HG03064 (cell line): ENCODE results near the gene TTLL1.
"Not testable (repeated sequence)": the region's sequence is repeated elsewhere in the genome, so short reads cannot be mapped to it uniquely, and the experiment has no call there.

ENCODE experiments used
- ATAC-seq: cut with Tn5 transposase; IDR thresholded peaks from one replicate; pipeline ENCODE4 v1.9.1; 2021; ENCODE audit warnings: low read depth; ENCODE audit not compliant: unreplicated experiment

TTLL1 gene

GRCh38 chr22:43078522-43078921 is 10.7 kb downstream of the TTLL1 start:
- no peak for ATAC-seq

GRCh38 chr22:43077121-43077877 is 11.9 kb downstream of the TTLL1 start:
- no peak for ATAC-seq

GRCh38 chr22:43066844-43067385 is 22.3 kb downstream of the TTLL1 start:
- ATAC-seq: no peak

- ATAC-seq: no peak
These were observed 23.1 kb downstream of the TTLL1 start for GRCh38 chr22:43066134-43066533.

GRCh38 chr22:43060183-43060582 is 29.0 kb downstream of the TTLL1 start:
- ATAC-seq: no peak

GRCh38 chr22:43057641-43058040 is 31.6 kb downstream of the TTLL1 start:
- no peak for ATAC-seq

GRCh38 chr22:43053176-43053575 is 36.0 kb downstream of the TTLL1 start:
- no peak for ATAC-seq

GRCh38 chr22:43050995-43051394 is 38.2 kb downstream of the TTLL1 start:
- ATAC-seq: no peak

GRCh38 chr22:43047605-43048004 is 41.6 kb downstream of the TTLL1 start:
- ATAC-seq: no peak

GRCh38 chr22:43044290-43044712 is 44.9 kb downstream of the TTLL1 start:
- ATAC-seq: no peak

- ATAC-seq: no peak
These were observed 47.0 kb downstream of the TTLL1 start for GRCh38 chr22:43042101-43042780.

- no peak for ATAC-seq
These were observed 49.4 kb downstream of the TTLL1 start for GRCh38 chr22:43039800-43040199.

GRCh38 chr22:43038325-43038724 is 50.9 kb downstream of the TTLL1 start:
- no peak for ATAC-seq

- no peak for ATAC-seq
These were observed 52.8 kb downstream of the TTLL1 start for GRCh38 chr22:43036282-43036829.

GRCh38 chr22:43035250-43035649 is 53.9 kb downstream of the TTLL1 start:
- ATAC-seq: no peak

- ATAC-seq: no peak
These were observed 57.6 kb downstream of the TTLL1 start for GRCh38 chr22:43031617-43032016.

- no peak for ATAC-seq
These were observed 70.6 kb downstream of the TTLL1 start for GRCh38 chr22:43018615-43019014.

- no peak for ATAC-seq
These were observed 71.4 kb downstream of the TTLL1 start for GRCh38 chr22:43017525-43018460.

GRCh38 chr22:43016150-43016549 is 73.0 kb downstream of the TTLL1 start:
- not testable (repeated sequence) for ATAC-seq

- no peak for ATAC-seq
These were observed 73.5 kb downstream of the TTLL1 start for GRCh38 chr22:43015677-43016042.
